ENCODE results near the gene CRHR1. TPM values are rescaled to one million over a fixed set of nuclear protein-coding genes. Genes with fewer than 3 reads are reported as not detected.

CRHR1 gene
- total and polyA plus RNA-seq, 2 of the 4 experiments (the other 2 are of a cell fraction): not detected

DNA sequence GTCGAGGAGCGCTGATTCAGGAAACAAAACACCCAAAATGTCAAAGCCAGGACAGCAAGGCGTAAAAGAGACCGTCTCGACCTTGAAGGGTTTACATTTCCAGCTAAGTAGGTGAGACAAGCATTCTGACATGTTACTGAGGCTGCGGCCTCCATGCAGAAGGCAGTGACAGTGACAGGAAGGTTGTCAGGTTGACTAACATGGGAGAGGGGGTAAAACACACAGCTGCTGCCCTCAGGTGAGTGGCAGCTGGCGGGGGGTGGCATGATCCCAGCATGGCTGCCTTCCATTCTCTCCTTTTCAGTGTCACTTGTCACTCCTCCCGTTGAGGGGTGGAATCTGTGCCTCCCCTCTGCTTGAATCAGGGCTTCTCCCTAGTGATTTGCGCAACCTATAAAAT is 31.9 kb upstream of the CRHR1 start:
- H2BK15ac ChIP-seq (ENCODE audit: low read depth, low read length): no peak overlapping the region
- no peak overlapping the region for H3K23ac ChIP-seq (ENCODE audit: low read depth, low read length)
- no peak overlapping the region for H2AK9ac ChIP-seq (replicated peaks; ENCODE audit: low read depth, low read length, poor library complexity)
- 34% methylated on average over 4 of the region's 9 CpGs; no CpG with 5 or more reads in 1 of the 2 experiments for WGBS, 2 experiments (ENCODE audit: extremely low coverage in 2 of 2, insufficient read length in 1 of 2)
- no peak overlapping the region for H4K5ac ChIP-seq (ENCODE audit: low read depth, low read length)
- ChIA-PET CTCF (no interaction called here), POLR2A (ENCODE audit: unreplicated experiment) (no interaction called here)
- no peak overlapping the region for H3K27ac ChIP-seq (ENCODE audit: insufficient read depth, low read length)
- no peak overlapping the region for H4K8ac ChIP-seq (ENCODE audit: low read depth in 2 of 2, low read length in 2 of 2)
- in situ Hi-C loops (cut with MboI; ENCODE audit: low sequenced_read_pairs): no loop called here
- H3K36me3 ChIP-seq (ENCODE audit: control insufficient read depth, insufficient read depth, low read length): no peaks in the 10 kb centered on the region
- H4K20me1 ChIP-seq (ENCODE audit: insufficient read depth, low read length): no peaks in the 10 kb centered on the region
- no peaks in the 10 kb centered on the region for H3K9me3 ChIP-seq (ENCODE audit: control insufficient read depth, insufficient read depth, low read length)
- intact Hi-C loops (cut with micrococcal nuclease): no loop called here
- H3K9me1 ChIP-seq (ENCODE audit: insufficient read depth, low read length): no peaks in the 10 kb centered on the region
- H3K56ac ChIP-seq (ENCODE audit: extremely low read depth, insufficient read depth, low read length): no peak overlapping the region
- H2BK120ac ChIP-seq (ENCODE audit: low read depth, low read length): no peak overlapping the region
- TF ChIP-seq CEBPB (IDR thresholded peaks at IDR 0.05; ENCODE audit: low read depth, low read length) (no peak), MAFK (IDR thresholded peaks at IDR 0.05; ENCODE audit: low read depth, low read length) (no peak), RCOR1 (IDR thresholded peaks at IDR 0.05; ENCODE audit: insufficient replicate concordance, low read length) (no peak), SMC3 (IDR thresholded peaks at IDR 0.05; ENCODE audit: low read depth, low read length) (no peak), BHLHE40 (IDR thresholded peaks at IDR 0.05; ENCODE audit: low read depth, low read length) (no peak)
- TF ChIP-seq, protein P1, sequence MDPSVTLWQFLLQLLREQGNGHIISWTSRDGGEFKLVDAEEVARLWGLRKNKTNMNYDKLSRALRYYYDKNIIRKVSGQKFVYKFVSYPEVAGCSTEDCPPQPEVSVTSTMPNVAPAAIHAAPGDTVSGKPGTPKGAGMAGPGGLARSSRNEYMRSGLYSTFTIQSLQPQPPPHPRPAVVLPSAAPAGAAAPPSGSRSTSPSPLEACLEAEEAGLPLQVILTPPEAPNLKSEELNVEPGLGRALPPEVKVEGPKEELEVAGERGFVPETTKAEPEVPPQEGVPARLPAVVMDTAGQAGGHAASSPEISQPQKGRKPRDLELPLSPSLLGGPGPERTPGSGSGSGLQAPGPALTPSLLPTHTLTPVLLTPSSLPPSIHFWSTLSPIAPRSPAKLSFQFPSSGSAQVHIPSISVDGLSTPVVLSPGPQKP (IDR thresholded peaks at IDR 0.05; ENCODE audit: borderline replicate concordance, low read depth, low read length): no peak
- dilution Hi-C loops (cut with HindIII; ENCODE audit: low sequenced_read_pairs, unreplicated experiment): no loop called here
- H3K14ac ChIP-seq (replicated peaks; ENCODE audit: low read depth, low read length): no peak overlapping the region
- H3K4me3 ChIP-seq (ENCODE audit: insufficient read depth, low read depth, low read length): no peak overlapping the region
- no peak overlapping the region for H3K18ac ChIP-seq (ENCODE audit: low read depth, low read length)
- no peak overlapping the region for H4K91ac ChIP-seq (ENCODE audit: insufficient read depth, low read depth, low read length)
- H2AFZ ChIP-seq (replicated peaks; ENCODE audit: low read length, poor library complexity): no peak overlapping the region
- H2AK5ac ChIP-seq (ENCODE audit: low read depth, low read length): no peak overlapping the region
- no peak overlapping the region for H3K4ac ChIP-seq (ENCODE audit: low read depth, low read length)
- no peaks in the 10 kb centered on the region for H3K79me1 ChIP-seq (ENCODE audit: low read depth in 1 of 2, low read length in 2 of 2)
- peaks cover 22% of the 10 kb centered on the region for H3K27me3 ChIP-seq (ENCODE audit: control insufficient read depth, insufficient read depth, low read length)
- ATAC-seq (ENCODE audit: low read depth): no peak
- H2BK20ac ChIP-seq (ENCODE audit: low read depth, low read length): no peak overlapping the region
- H3K4me2 ChIP-seq (ENCODE audit: low read depth, low read length): no peak overlapping the region
- no peak overlapping the region for H2BK5ac ChIP-seq (ENCODE audit: low read depth, low read length, poor library complexity, severe bottlenecking)
- H3K9ac ChIP-seq (ENCODE audit: low read depth, low read length): no peak overlapping the region
- BruUV-seq (replicated peaks): no TSS peak
- H3K4me1 ChIP-seq (ENCODE audit: control insufficient read depth, insufficient read depth, low read length): no peaks in the 10 kb centered on the region
- DNase-seq: no peak
